Right lobe of liver (tissue), 6 donors: ENCODE data around the gene FCGBP. TPM values are rescaled to one million over a fixed set of nuclear protein-coding genes. Genes with fewer than 3 reads are reported as not detected.
"Not testable (repeated sequence)": the region's sequence is repeated elsewhere in the genome, so short reads cannot be mapped to it uniquely, and the experiment has no call there.

ENCODE experiments used
- ATAC-seq, 4 donors: fragments of 200-7000 bp; cut with Tn5 transposase; one replicate each; pipeline ENCODE4 v1.9.1; 2020; ENCODE audit warnings: mild to moderate bottlenecking in 4 of 4, moderate library complexity in 4 of 4
- DNase-seq, 3 donors: peaks; one replicate each; pipeline ENCODE4 v3.0.0-alpha.2; 2020
- H3K27ac ChIP-seq, 3 donors: fragments of 200-600 bp; one replicate each; pipeline ENCODE4 v1.8.0; 2022
- H3K27me3 ChIP-seq, 2 donors: fragments of 200-600 bp; one replicate each; pipeline ENCODE4 v1.8.0; 2022
- H3K36me3 ChIP-seq, 4 donors: fragments of 200-600 bp; sonication (generic) in 1 of 4; one replicate each; pipeline versions ENCODE4 v1.5.1 to v1.8.0; 2017 to 2022; ENCODE audit warnings: control low read depth in 1 of 4
- H3K4me1 ChIP-seq, 4 donors: fragments of 200-600 bp; sonication (generic) in 1 of 4; one replicate each; pipeline versions ENCODE4 v1.5.1 to v1.8.0; 2017 to 2022; ENCODE audit warnings: control low read depth in 1 of 4
- H3K4me3 ChIP-seq, 3 donors: fragments of 200-600 bp; one replicate each; pipeline ENCODE4 v1.8.0; 2022
- H3K9me3 ChIP-seq, 4 donors: fragments of 200-600 bp; sonication (generic) in 1 of 4; one replicate each; pipeline versions ENCODE4 v1.5.1 to v1.8.0; 2017 to 2022; ENCODE audit warnings: control low read depth in 1 of 4
- CTCF ChIP-seq, 4 donors: fragments of 200-600 bp in 3 of 4; fragments of 450-650 bp in 1 of 4; IDR thresholded peaks; one replicate each; pipeline versions ENCODE4 v1.5.1 to v1.8.0; 2016 to 2022; ENCODE audit warnings: antibody characterized with exemption in 4 of 4, mild to moderate bottlenecking in 2 of 4
- POLR2A ChIP-seq: fragments of 450-650 bp; IDR thresholded peaks from one replicate; pipeline ENCODE4 v1.6.1; 2017; ENCODE audit warnings: antibody characterized with exemption, mild to moderate bottlenecking
- WGBS: methylation state at CpG from one replicate; pipeline ENCODE4 v1.1.6; 2018; ENCODE audit warnings: low coverage, low lambda C conversion rate; ENCODE audit not compliant: insufficient coverage; ENCODE audit errors: missing lambda C conversion rate; 5-methylcytosine and 5-hydroxymethylcytosine counted together
- intact Hi-C, 2 donors: fragments of 100-400 bp; cut with DNase I; formaldehyde crosslinking; loops; one replicate each; pipeline versions ENCODE4 v1.11.2 to v1.14.1; 2022
- total RNA-seq, 6 experiments: library from RNA; depleted of rRNA in 2 of 6; stranded (reverse); fragments of >200 nt in 2 of 6; fragmentation: NEBNext Ultra II Directional in 3 of 6; extraction: Animal tissue kit (Norgen Biotek cat#: 25700) in 3 of 6; gene quantifications; one replicate each; pipeline versions ENCODE4 v1.1.0 to v1.2.4, GENCODE V29; 2016 to 2023
- donor health status: DM: no; HTN: yes; CAD: no.
- donor health status: DM: no; HTN: no; CAD: no.
- donor health status: DM: no; HTN: no; CAD: no.
- donor health status: DM: no; HTN: yes; CAD: no.
- donor health status: DM: no; HTN: yes; CAD: no.

Gene FCGBP
- total RNA-seq, 6 experiments from 2014 or later: 3.8 to 31.6 (median 3.9) TPM

GRCh38 chr19:39906283-39906682, 28.2 kb downstream of the FCGBP start:
- intact Hi-C loops: no loop called here
- Histone ChIP-seq H3K4me3 (no peak overlapping the region), H3K4me1 (no peaks in the 10 kb centered on the region), H3K27ac (no peak overlapping the region), H3K9me3 (no peaks in the 10 kb centered on the region), H3K36me3 (no peaks in the 10 kb centered on the region), H3K27me3 (no peaks in the 10 kb centered on the region)
- peak in 1 of 3 donors; percentile 3 for DNase-seq
- TF ChIP-seq CTCF (IDR thresholded peaks at IDR 0.05): no peak
- TF ChIP-seq POLR2A: no peak
- no peak for ATAC-seq
- WGBS: 100% methylated on average over 2 of the region's 8 CpGs

DNA sequence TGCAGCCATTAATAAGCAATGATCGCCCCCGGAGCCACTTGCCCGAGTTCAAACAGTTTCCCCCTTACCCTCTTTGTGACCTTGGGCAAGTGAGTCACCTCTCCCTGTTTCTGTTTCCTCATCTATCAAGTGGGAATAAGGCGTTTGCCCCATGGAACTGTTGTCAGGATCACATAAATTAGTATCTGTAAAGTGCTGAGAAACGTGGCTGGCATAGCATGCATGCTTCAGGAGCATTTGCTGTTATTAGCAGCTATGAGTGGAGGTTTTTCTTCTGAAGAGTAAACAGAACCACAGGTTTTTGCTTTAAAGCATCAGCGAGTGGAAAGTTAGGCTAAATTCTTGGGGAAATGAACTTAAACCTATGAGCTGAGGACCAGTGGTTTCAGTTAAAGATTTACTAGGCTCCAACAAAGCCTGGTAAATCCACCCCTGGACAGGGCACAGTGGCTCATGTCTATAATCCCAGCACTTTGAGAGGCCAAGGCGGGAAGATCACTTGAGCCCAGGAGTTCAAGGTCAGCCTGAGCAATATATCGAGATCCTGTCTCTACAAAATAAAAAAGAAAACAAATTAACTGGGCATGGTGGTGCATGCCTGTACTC, 30.8 kb downstream of the FCGBP start:
- H3K4me1 ChIP-seq, H3K27ac ChIP-seq, H3K4me3 ChIP-seq, H3K9me3 ChIP-seq, H3K27me3 ChIP-seq, DNase-seq, H3K36me3 ChIP-seq, intact Hi-C loops: not testable (repeated sequence)
- WGBS: 18% methylated on average over 2 of the region's 8 CpGs
- peak; percentile 50 to 85 (median 74) for ATAC-seq

DNA sequence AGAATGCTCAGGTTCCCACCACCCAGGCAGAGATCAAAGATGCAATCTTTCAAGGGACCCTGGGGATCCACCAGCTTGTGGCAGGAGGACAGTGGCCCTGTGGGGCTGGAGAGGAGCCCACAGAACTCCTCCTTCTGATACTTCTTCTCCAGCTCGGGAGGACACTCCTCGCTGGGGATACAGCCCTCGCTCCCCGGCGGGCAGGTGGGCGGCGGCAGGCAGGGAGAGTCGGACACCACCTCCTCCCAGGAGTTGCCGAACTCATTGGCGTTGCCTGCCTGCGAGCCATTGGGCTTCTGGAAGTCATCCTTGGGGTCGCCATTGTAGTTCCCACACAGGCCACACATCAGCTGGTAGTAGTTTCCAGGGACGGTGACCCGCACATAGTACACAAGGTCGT, 32.1 kb downstream of the FCGBP start:
- H3K9me3 ChIP-seq, H3K4me1 ChIP-seq, H3K36me3 ChIP-seq, H3K4me3 ChIP-seq, intact Hi-C loops, ATAC-seq, H3K27me3 ChIP-seq, H3K27ac ChIP-seq: not testable (repeated sequence)
- no CpG with 5 or more reads among the region's 15 CpGs for WGBS
- DNase-seq: peak in 1 of 3 donors; percentile 12

DNA sequence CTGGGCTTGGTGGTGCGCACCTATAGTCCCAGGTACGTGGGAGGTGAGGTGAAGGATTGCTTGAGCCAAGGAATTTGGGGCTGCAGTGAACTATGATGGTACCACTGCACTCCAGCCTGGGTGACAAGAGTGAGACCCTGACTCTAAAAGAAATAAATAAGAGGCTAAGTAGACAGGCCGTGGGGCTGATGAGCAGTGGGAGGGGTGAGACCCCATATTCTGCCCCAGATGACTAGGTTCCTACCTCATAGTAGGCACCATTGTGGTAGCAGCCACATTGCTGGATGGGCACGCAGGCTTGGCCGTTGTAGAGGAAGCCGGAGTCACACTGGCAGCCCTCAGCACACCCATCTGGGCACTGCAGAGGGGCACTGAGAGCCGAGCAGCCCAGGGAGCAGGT, 32.8 kb downstream of the FCGBP start:
- H3K27ac ChIP-seq, H3K4me1 ChIP-seq, H3K9me3 ChIP-seq, DNase-seq, H3K27me3 ChIP-seq, H3K36me3 ChIP-seq, intact Hi-C loops, ATAC-seq, H3K4me3 ChIP-seq: not testable (repeated sequence)
- WGBS: no CpG with 5 or more reads among the region's 7 CpGs

DNA sequence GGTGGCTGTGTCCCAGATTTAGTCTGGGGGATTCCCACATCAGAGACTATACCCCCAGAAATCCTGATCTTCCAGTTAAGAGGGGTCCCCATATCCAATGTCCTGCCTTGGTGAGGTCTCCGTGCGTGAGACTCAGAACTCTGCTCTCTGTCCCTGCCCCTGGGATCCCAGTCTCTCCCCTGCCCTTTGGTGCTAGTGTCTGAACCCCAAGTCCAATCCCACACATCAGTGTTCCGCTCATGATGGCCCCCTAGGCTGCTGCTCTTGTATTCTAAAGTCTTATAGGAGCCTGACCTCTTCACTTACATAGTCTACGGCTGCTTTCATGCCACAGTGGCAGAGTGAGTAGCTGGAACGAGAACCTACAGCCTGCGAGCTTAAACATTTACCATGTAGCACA, 35.6 kb downstream of the FCGBP start:
- H3K27ac ChIP-seq, intact Hi-C loops, H3K36me3 ChIP-seq, ATAC-seq, H3K9me3 ChIP-seq, H3K27me3 ChIP-seq, H3K4me3 ChIP-seq, H3K4me1 ChIP-seq: not testable (repeated sequence)
- WGBS: 8% methylated on average over 1 of the region's 6 CpGs
- DNase-seq: peak in 1 of 3 donors; percentile 30

GRCh38 chr19:39897511-39898245, 36.8 kb downstream of the FCGBP start:
- intact Hi-C loops: not testable (repeated sequence)
- TF ChIP-seq CTCF (IDR thresholded peaks at IDR 0.05): peak in 2 of 4 donors; percentile 47 to 52
- 20% methylated on average over 3 of the region's 13 CpGs for WGBS

GRCh38 chr19:39895096-39895495, 39.3 kb downstream of the FCGBP start:
- ATAC-seq: not testable (repeated sequence)

More at GRCh38 chr19:39897511-39898245, 36.8 kb downstream of the FCGBP start:
- H3K27ac ChIP-seq, H3K36me3 ChIP-seq, H3K27me3 ChIP-seq, H3K4me1 ChIP-seq, H3K4me3 ChIP-seq, H3K9me3 ChIP-seq: not testable (repeated sequence)
- DNase-seq (peak in 1 of 3 donors; percentile 38), ATAC-seq (peak; percentile 72 to 93 (median 87))

GRCh38 chr19:39894236-39894606, 40.2 kb downstream of the FCGBP start:
- ATAC-seq, H3K36me3 ChIP-seq, intact Hi-C loops, H3K9me3 ChIP-seq, H3K4me3 ChIP-seq, H3K4me1 ChIP-seq, H3K27ac ChIP-seq, H3K27me3 ChIP-seq: not testable (repeated sequence)
- WGBS: 40% methylated on average over 1 of the region's 16 CpGs
- DNase-seq: peak in 1 of 3 donors; percentile 7

More at GRCh38 chr19:39895096-39895495, 39.3 kb downstream of the FCGBP start:
- DNase-seq, H3K4me1 ChIP-seq, H3K36me3 ChIP-seq, H3K4me3 ChIP-seq, H3K9me3 ChIP-seq, H3K27ac ChIP-seq, intact Hi-C loops, H3K27me3 ChIP-seq: not testable (repeated sequence)
- 79% methylated on average over 6 of the region's 11 CpGs for WGBS

GRCh38 chr19:39893366-39894235, 40.8 kb downstream of the FCGBP start:
- intact Hi-C loops, H3K4me1 ChIP-seq, H3K4me3 ChIP-seq, H3K27ac ChIP-seq, H3K36me3 ChIP-seq, H3K9me3 ChIP-seq, ATAC-seq, H3K27me3 ChIP-seq: not testable (repeated sequence)
- DNase-seq: peak in 1 of 3 donors; percentile 40
- 68% methylated on average over 7 of the region's 29 CpGs for WGBS
